SK-N-DZ (cell line): ENCODE results near the gene TEX12.
A peak's percentile ranks its signal among the peaks of the same experiment; 100 is the strongest.
"Not testable (repeated sequence)": the region's sequence is repeated elsewhere in the genome, so short reads cannot be mapped to it uniquely, and the experiment has no call there.

ENCODE experiments used
- DNase-seq: peaks from one replicate; pipeline ENCODE4 v3.0.0-alpha.2; 2015; ENCODE audit warnings: low spot score

The TEX12 gene

GRCh38 chr11:112163875-112164685, 3.1 kb upstream of the TEX12 start, which contains the start of gene IL18:
TSS of gene IL18 (minus strand) at chr11:112164094. CDS start at chr11:112155053, 9,041 bp downstream.
- no peak for DNase-seq

GRCh38 chr11:112165049-112165448, 2.1 kb upstream of the TEX12 start:
- DNase-seq: no peak

GRCh38 chr11:112166562-112166961, 610 bp upstream of the TEX12 start:
- DNase-seq: no peak

- no peak for DNase-seq
Observed at GRCh38 chr11:112172362-112172994, 5.3 kb downstream of the TEX12 start.

- DNase-seq: no peak
Observed at GRCh38 chr11:112173152-112173551, 6.0 kb downstream of the TEX12 start.

- DNase-seq: peak; percentile 66
Observed at GRCh38 chr11:112174789-112175598, 7.8 kb downstream of the TEX12 start, which contains the start of gene BCO2. TSS of gene BCO2 (plus strand) at chr11:112175512. CDS start at chr11:112175602, 90 bp downstream.

GRCh38 chr11:112175599-112175952, 8.4 kb downstream of the TEX12 start:
- peak; percentile 6 for DNase-seq

GRCh38 chr11:112176077-112176476, 8.9 kb downstream of the TEX12 start:
- peak; percentile 61 for DNase-seq

- DNase-seq: no peak
Observed at GRCh38 chr11:112177589-112177988, 10.4 kb downstream of the TEX12 start.

- DNase-seq: no peak
Observed at GRCh38 chr11:112178428-112178827, 11.3 kb downstream of the TEX12 start.

- DNase-seq: no peak
Observed at GRCh38 chr11:112178936-112179335, 11.8 kb downstream of the TEX12 start.

- no peak for DNase-seq
Observed at GRCh38 chr11:112179601-112180000, 12.4 kb downstream of the TEX12 start.

GRCh38 chr11:112182867-112183266, 15.7 kb downstream of the TEX12 start:
- no peak for DNase-seq

- DNase-seq: no peak
Observed at GRCh38 chr11:112185883-112186282, 18.7 kb downstream of the TEX12 start.

- no peak for DNase-seq
Observed at GRCh38 chr11:112186304-112186703, 19.1 kb downstream of the TEX12 start.

- DNase-seq: not testable (repeated sequence)
Observed at GRCh38 chr11:112195113-112195512, 27.9 kb downstream of the TEX12 start.

- DNase-seq: no peak
Observed at GRCh38 chr11:112195951-112196351, 28.8 kb downstream of the TEX12 start.

GRCh38 chr11:112196519-112197087, 29.4 kb downstream of the TEX12 start:
- no peak for DNase-seq

GRCh38 chr11:112199101-112199500, 31.9 kb downstream of the TEX12 start:
- DNase-seq: not testable (repeated sequence)

- no peak for DNase-seq
Observed at GRCh38 chr11:112200252-112200651, 33.1 kb downstream of the TEX12 start.

GRCh38 chr11:112206071-112206470, 38.9 kb downstream of the TEX12 start:
- no peak for DNase-seq

GRCh38 chr11:112210890-112211289, 43.7 kb downstream of the TEX12 start:
- no peak for DNase-seq
